HG03457 (cell line): ENCODE results near the gene NTPCR.

ENCODE experiments used
- ATAC-seq: cut with Tn5 transposase; IDR thresholded peaks from one replicate; pipeline ENCODE4 v1.9.1; 2021; ENCODE audit warnings: moderate number of reproducible peaks; ENCODE audit not compliant: unreplicated experiment

The NTPCR gene

DNA sequence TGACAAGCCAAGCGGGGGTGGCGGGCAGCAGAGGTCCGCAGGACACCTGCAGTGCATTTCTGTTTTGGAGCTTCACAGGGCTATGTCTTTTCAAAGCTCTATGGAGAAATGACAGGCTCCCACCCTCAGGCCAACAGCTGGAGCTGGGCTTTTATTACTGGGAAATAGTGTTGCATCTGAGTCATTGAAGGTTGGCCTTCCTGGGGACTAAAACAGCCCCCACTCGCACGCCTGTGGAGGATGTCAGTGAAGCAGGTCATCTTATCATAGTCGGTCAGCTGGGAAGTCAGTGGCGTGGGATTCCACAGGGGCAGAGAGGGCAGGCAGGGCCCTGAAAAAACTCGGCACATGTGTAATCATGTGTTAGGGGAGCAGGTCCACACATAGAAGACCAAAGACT is 55.3 kb downstream of the NTPCR start:
- ATAC-seq, result no peak

- no peak for ATAC-seq
Measured at GRCh38 chr1:233006108-233006507, 55.7 kb downstream of the NTPCR start.

DNA sequence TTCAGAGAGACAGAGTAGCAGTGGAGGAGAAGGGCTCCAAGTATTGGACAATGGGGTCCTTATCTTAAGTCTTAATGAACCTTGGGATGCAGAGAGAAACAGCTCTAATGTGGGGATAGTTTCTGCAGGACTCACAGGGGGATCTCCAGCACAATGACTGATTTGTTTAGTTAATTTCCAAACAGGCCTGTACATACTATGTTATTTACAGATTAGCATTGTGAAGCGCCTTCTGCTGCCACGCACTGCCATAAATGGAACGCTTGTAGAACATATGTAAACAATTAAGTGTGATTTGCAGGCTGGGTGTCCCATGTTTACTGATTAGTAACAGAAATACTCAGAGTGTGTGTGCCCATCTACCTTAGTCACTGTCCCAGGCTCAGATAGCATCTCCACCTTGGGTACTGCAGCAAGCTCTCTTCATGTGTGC is 56.1 kb downstream of the NTPCR start:
- ATAC-seq, result no peak

DNA sequence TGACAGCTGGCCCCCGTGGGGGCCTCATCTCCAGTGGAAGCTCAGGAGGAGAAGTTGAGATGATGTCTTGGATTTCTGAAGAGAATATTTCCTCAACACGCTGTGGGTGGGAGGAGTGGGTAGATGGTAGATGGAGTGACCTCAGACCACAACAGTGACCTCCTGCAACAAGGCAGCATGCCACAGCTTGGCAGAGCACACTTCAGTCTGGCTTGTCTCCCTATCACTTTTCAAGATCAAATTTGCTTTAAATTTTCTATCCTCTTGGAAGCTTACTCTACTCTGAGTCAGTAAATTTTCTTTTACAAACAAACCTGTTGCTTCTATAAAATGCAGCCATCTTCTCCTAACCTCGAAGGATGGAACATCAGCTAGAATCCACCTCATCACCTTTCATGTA is 59.7 kb downstream of the NTPCR start:
- no peak for ATAC-seq

DNA sequence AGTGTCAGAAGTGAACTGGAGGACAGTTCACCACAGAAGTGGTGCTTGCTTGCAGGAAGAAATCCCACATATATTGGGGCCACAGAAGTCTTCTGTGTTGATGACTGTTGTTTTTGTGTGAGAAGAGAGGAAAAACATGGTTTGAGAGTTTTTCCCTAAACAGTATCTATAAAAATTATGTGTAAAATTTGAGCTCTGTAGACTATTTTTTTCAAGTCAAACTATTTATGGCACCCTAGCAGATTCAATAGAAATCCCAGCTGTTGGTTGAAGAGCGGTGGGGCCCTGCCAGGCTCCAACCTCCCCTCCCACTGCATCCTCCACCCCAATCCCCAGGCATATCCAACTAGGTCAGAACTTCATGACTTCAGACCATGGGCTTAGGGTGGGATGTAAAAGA is 61.6 kb downstream of the NTPCR start:
- no peak for ATAC-seq

DNA sequence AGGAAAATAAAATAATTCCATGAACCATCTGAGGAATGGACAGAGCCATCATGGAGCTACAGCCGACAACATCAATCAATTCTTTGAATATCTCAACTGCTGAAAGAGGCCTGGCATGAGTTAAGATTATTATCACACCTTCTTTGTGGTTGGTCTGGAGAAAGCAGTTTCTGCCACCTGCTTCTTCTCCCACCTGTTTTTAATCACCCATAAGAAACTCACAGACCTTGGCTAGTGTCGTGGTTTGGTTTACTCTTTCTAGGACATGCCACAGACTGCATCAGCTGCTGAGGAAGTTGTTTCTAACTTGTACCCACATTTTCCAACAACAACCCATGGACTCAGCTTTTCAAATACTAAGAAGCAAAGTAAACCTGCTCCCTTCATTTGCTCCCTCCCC is 65.6 kb downstream of the NTPCR start:
- peak; percentile 67 for ATAC-seq

DNA sequence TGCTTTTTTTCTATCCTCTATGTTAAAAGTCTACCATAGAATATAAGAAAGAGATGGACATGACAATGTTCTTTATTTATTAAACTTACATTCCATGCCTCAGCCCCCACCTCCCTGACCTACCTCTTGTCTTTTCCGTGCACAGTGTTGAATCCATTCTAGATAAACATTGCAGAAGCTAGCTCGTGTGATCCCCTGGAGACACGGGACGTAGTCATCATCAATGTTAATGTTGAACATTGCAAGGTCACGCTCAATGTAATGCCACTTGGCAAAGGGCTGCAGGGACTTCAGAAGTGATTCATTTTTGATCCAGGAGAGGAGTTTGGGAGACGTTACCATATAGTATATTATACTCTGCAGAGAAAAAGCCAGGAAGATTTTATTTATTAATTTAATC is 66.4 kb downstream of the NTPCR start:
- no peak for ATAC-seq

DNA sequence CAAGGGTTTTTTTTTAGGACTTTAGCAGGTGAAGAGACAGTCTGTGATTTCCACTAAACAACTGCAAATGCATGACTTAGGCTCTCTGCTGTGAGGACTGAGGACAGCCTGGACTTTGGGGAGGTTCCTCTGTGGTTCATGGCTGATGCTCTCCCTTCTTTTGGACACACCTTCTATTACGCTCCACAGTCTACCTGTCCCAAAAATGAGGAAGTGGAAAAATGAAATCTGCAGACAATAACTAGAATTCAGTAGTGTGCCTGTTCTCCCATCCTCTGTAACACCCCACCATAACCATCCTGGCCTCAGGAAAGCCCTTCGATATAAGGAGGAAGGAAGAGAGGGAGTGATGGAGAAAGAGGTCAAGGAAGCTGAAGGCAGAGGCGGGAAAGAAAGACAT is 68.7 kb downstream of the NTPCR start:
- ATAC-seq, result no peak

GRCh38 chr1:233019778-233020325 is 69.4 kb downstream of the NTPCR start:
- ATAC-seq, result no peak

DNA sequence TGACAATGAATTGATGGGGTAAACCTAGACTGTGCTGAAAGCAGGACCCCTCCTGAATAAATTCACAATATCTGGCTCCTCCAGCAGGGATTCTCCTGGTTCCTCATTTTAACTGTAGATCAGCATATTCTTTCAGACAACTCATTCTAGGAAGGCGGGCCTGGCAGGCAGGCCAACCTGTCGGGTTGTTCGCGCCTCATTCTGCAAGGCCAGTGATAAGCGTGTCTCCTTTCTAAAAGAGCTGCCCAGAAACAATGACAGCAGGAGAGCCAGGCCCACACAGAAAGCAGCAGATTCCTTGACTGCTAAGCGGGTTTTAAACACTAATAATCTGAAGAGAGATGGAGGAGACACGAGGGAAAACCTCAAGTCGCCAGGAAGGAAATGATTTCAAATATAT is 70.0 kb downstream of the NTPCR start:
- ATAC-seq, result no peak

GRCh38 chr1:233022246-233022645 is 71.8 kb downstream of the NTPCR start:
- ATAC-seq, result no peak

DNA sequence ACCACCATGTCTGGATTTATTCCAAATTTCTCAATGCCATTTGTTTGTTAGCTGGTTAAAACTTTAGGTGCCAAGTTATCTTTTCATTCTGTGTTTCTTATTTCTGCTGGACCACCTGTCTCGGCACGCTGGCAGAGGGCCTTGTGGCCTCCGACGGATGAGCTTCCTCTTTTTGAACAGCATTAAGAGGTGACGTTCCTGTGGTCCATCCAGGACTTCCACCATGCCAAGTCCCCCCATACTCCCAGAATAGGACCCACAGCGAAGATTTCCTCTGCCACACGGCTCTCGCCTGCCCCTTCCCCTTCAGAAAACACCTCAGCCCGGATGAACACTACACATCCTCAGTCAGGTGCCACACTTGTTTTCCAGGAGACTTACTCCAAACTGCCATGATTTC is 73.8 kb downstream of the NTPCR start:
- no peak for ATAC-seq

GRCh38 chr1:233025157-233025556 is 74.7 kb downstream of the NTPCR start:
- no peak for ATAC-seq

GRCh38 chr1:233025567-233025966 is 75.2 kb downstream of the NTPCR start:
- ATAC-seq, result no peak

GRCh38 chr1:233027046-233027445 is 76.6 kb downstream of the NTPCR start:
- ATAC-seq, result no peak

DNA sequence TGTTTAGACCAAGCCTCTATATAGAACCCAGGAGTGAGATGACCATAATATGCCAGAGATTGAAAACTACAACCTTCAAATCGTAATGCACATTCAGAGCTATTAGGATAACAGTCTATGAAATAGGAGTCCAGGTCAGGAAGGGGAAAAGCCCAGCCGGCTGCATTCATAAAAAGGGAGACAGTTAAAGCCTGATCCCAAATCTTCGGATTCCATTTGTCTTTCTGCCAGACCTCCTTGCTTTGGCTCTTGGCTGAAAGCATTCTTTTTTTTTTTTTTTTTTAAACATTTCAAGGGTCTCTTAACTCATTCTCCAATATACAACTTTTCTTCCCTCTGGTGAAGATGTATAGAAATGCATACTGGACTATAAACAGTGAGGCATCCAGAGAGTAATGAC is 81.1 kb downstream of the NTPCR start:
- no peak for ATAC-seq

DNA sequence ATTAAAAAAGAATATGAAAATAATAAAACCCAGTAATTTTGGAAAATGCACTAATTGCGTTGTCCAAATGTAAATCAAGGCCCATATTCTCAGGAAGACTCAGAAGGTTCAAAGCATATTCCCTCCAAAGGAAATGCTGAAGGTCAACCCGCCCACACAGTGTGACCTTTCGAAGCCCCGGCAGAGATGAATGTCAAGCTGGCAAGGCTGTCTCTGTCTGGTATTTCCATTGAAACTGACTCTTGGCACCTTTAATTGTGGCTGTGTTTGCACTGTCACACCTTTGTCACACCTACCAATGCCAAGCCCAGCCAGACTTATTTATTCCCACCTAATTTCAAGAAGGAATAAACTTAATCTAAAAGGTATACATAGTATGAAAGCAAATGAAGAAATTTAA is 82.5 kb downstream of the NTPCR start:
- no peak for ATAC-seq

DNA sequence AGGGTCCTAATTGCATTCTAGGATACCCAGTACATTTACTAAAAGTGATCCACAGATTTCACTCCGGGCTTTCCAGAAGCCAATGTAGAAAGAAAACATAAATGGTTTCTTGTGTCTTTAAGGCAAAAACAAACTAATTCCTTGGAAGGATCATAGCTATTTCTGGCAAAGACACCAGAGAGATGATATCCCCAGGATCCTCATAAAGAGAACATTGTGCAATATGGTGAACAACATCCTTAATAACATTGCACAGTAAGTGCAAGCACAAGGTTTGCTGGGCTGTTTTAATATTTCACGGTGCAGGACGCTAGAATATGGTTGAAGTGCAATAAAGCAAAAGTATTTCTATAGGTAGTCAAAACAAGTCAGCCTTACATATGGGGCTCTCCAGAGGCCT is 83.0 kb downstream of the NTPCR start:
- ATAC-seq, result no peak
